Sigmoid colon (tissue), 4 donors: ENCODE data around the gene AGFG1.
"Not testable (repeated sequence)": the region's sequence is repeated elsewhere in the genome, so short reads cannot be mapped to it uniquely, and the experiment has no call there.

ENCODE experiments used
- CTCF ChIP-seq, 4 experiments: fragments of 450-650 bp in 3 of 4; fragments of 200-600 bp in 1 of 4; IDR thresholded peaks; one replicate each; pipeline ENCODE4 v1.5.1; 2016 to 2019; ENCODE audit warnings: antibody characterized with exemption in 4 of 4, mild to moderate bottlenecking in 3 of 4, moderate library complexity in 2 of 4
- POLR2A ChIP-seq, 2 donors: fragments of 450-650 bp; IDR thresholded peaks; one replicate each; pipeline ENCODE4 v1.6.1; 2016; ENCODE audit warnings: antibody characterized with exemption in 2 of 2, mild to moderate bottlenecking in 2 of 2, moderate library complexity in 2 of 2
- POLR2AphosphoS5 ChIP-seq, 4 donors: sonication (generic); formaldehyde crosslinking; IDR thresholded peaks; one replicate each; pipeline ENCODE4 v1.6.1; 2017; ENCODE audit warnings: antibody characterized with exemption in 4 of 4

GRCh38 chr2:227521178-227521577, 49.2 kb downstream of the AGFG1 start:
- TF ChIP-seq POLR2AphosphoS5, CTCF, POLR2A (IDR thresholded peaks at IDR 0.05): not testable (repeated sequence)
